Astrocyte of the hippocampus (primary cell): ENCODE measurements around the gene AEN.

Experiments
- DNase-seq: peaks from one replicate; pipeline ENCODE4 v3.0.0; 2011; ENCODE audit warnings: low read depth, low spot score

AEN gene

DNA sequence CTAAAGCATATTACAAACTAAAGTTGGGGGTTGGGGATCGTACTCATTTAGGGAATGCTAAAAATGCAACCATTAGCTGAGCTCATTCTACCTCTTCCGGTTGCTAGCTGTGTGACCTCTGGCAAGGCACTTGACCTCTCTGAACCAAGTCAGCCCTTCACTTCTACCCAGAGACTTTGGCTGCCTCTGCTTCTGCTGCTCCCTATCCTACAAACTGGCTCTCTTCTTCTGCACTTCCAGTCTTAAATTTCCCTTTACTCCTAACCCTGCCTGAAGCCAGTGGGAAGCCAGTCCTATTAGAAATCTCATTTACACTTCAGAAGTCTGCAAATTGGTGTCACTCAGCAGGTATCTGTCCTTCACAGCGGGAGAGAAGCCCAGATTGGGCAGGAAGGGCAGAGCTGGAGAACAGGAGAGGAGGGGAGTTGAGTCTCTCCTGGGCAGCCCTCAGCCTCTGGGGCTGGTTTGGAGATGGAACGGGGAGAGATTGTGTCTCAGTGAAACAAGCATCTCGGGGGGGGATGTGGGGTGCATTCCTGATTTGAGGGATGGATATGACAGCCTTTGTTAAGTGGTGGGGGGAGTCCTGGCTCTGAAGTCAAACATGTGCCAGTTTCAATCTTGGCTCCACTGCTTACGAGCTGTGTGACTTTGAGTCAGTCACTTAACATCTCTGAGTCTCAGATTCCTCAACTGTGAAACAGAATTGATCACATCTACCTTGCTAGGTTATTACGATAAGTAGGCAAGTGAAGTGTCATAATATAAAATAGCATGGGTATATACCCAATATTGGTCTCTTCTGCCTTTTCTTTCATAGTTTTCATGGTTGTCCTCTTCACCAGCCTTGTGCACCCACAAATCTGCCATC, 7.8 kb upstream of the AEN start:
- no peak for DNase-seq

DNA sequence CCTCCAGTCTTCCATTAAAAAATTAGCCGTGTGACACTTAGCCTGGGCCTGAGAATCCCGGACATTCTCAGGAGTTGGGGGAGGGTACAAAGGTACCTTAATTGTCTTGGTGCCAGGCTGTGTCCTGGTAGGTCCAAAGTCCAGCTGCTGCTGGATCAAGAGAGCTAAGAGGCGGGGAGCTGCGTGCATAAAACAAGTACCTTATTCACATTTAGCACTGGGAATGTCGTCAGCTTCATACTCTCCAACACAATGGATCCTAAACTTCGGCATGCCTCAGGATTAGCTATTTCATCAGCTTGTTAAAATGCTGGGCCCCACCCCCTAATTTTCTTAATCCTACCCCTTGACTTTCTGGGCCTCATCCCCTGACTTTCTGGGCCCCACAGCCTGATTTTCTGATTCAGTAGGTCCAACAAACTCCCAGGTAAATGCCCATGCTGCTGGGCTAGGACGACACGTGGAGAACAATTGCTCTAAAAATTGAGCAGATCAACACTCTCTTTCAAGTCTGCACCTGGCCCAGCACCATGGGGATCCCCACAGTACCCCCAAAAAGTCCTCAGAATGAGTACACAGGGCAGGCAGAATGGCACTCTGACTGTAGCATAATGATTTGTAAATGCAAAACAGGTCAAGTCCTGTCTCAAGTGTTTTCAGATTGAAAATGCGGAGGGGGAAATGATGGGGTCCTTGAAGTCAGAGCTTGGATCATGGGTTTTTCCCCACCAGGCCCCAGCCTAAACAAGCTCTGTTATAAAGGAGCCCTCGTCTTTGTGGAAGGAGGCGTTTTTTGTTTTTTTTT, 5.6 kb upstream of the AEN start:
- DNase-seq: no peak

DNA sequence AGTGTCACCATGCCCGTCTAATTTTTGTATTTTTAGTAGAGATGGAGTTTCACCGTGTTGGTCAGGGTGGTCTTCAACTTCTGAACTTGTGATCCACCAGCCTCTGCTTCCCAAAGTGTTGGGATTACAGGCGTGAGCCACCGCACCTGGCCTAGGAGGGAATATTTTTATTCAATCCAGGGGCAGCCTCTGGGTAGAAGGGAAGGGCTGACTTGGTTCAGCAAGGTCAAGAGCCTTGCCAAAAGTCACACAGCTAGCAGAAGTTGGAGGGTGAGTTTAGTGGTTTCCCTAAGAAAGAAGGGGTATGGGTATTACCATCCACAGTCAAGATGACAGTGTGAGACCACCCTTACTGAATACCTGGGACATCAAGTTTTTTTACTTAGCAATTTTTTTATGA, 4.9 kb upstream of the AEN start:
- DNase-seq: no peak

GRCh38 chr15:88617031-88617722, 4.0 kb upstream of the AEN start:
- DNase-seq: no peak

- DNase-seq: no peak
These were observed 3.4 kb upstream of the AEN start for GRCh38 chr15:88617790-88618189.

DNA sequence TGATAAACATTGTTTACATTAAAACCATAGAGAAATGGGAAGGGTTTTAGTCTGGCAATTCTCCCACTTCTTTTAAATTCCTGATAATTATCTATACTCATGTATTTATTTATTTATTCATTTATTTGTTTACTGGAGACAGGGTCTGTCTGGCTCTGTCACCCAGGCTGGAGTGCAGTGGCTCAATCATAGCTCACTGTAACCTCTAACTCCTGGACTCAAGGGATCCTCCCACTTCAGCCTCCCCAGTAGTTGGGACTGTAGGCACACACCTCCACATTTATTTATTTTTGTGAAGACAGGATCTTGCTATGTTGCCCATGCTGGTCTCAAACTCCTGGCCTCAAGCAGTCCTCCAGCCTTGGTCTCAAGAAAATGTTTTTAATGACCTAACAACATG, 2.5 kb upstream of the AEN start:
- no peak for DNase-seq

- DNase-seq: no peak
These were observed 1.3 kb upstream of the AEN start for GRCh38 chr15:88619796-88620195.

DNA sequence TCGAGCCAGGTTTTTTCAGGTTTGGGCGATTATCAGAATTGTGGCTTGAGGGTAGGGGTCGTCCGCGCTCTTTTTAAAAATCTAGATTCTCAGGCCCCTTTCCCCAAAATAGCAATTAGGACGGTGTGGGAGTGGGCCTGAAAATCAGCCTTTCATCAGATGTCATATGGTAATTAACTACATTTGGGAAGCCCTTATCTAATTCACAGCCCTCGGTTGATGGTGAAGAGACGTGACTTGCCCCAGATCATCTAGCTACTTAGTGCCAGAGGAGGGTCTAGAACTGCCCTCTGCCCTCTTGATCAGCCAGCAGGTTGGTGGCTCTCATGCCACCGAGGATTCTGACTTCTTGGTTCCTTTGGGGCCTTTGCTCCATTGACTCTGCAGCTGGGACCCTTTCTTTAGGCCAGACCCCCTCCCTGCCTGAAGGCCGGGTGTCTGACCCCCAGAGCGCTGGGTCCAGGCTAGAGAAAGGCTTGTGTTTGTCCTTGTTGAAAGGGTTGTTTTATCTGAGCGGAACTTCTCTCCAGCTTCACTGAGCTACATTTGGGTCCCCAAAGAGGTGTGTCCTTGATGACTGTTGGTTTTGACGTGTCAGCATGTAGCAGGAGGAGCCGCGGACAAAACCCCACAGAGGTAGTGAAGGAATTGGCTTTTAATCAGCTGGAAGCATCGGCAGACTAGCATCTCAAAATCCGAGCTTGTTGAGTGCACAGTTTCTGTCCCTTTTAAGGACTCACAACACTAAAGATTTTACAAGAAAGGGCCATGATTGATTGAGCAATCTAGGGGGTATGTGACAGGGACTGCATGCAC, 857 bp downstream of the AEN start:
- DNase-seq: peak; percentile 63

DNA sequence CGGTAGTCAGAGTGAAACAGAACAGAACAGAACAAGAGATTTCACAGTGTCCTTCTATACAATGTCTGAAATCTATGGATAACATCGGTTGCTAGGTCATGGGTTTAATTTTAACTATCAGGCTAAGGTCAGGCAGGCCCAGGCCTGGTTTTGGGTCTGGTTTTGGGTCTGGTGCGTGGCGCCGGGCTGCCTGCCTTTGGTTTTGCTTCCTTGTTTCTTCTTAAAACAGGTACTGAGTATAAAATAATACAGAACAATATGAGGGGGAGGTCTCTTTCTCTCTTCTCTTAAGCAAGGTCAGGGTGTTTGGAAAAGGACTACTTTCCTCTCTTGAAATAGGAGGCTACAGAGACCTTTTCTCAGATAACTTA, 1.4 kb downstream of the AEN start:
- DNase-seq: no peak

- DNase-seq: peak; percentile 63
These were observed 1.9 kb downstream of the AEN start for GRCh38 chr15:88623061-88623460.

GRCh38 chr15:88623632-88624031, 2.5 kb downstream of the AEN start:
- DNase-seq: no peak

DNA sequence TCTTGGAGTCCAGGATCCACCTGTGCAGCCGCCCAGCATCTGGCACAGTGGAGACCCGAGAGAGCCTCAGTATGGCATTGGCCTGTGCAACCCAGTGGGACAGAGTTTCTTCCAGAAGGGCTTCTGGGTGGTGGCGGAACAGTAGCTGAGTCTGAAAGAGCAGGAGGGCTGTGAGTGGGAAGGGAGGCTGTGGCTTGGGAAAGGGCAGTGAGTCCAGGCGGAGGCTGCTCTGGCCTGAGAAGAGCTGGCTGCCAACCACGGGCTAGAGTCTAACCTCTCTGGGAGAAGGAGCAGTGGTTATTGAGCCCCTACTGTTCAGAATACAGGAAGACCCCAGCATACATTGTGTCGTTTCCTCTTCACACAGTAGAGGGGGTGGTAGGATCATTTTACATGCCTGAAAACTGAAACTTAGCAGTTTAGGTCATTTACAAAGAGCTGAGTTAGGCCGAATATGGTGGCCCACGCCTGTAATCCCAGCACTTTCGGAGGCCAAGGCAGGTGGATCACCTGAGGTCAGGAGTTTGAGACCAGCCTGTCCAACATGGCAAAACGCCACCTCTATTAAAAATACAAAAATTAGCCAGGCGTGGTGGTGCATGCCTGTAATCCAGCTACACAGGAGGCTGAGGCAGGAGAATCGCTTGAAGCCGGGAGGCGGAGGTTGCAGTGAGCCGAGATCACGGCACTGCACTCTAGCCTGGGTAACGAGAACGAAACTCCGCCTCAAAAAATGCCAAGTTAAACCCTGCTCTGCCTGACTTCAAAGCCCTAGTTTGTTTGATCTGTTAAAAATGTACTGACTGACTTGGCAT, 3.2 kb downstream of the AEN start:
- peak; percentile 57 for DNase-seq

GRCh38 chr15:88624971-88625490, 3.9 kb downstream of the AEN start:
- DNase-seq: no peak

- DNase-seq: no peak
These were observed 5.0 kb downstream of the AEN start for GRCh38 chr15:88625943-88626741.

DNA sequence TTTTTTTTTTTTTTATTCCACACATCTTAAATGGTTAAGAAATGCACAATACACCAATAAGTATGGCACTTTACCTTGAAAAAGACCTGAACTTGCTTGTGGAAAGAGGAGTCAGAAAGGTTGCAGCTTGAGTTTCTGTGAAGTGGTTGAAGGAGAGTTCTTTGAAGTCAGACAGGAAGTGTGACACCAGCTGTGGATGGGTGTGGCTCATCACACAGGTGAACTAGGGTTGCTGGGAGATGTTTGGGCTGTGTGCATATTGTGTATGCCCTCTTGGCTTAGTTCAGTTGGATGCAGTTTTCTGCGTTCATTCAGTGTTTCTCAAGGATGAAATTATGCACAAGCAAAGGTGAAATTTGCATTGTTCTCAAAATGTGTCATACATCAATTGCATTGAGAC, 6.3 kb downstream of the AEN start:
- DNase-seq: no peak

DNA sequence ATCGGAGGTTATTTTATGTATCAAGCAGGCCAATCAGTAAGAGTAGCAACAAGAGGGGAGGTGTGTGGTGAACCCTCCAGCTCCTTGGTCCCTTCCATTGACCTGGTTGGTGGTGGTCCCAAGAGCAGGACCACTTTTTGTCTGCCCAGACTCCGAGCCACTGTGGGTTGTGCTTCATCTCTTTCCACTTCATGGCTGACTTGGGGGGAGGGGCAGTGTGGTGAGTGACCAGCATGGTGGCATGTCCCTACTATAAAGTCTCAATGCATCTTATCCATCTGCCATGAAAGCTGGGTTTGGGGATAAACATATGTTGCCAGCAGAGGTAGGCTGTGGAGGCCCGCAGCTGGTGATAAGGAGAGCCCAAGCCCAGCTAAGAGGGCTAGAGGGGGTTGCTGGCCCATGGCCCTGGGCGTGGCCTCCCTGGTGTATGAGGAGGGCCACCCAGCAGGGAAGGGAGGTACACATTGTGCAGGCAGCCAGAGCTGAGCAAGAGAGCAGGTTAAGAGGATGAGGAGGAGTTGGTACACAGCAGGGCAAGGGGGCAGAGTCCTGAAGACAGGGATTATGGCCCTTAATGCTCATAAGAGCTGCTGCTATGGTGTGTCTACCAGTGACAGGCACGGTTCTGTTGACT, 7.0 kb downstream of the AEN start:
- DNase-seq: no peak

- DNase-seq: no peak
These were observed 7.9 kb downstream of the AEN start for GRCh38 chr15:88629071-88629470.

DNA sequence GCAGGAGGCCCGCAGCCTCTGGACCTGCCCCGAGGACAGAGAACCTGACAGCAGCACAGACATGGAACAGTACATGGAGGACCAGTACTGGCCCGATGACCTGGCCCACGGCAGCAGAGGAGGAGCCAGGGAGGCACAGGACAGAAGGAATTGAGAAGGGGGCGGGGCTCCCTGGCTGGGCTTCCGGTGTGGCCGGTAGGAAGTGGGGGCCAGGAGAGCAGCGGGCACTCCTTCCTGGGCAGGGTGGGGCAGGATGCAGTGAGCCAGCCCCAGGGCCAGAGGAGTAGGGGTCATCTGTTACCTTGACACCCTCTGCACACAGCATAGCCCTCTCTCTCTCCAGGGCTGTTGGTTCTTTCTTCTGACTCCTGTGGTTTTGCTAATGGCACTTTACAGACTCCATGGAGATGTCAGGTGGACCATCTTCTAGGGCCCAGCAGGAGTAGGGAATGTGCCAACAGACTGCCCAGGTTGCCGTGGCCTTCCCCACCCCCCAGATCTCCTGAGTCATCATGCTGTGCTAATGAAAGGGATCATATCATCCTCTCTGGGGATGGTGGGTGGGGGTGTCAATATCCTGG, 9.1 kb downstream of the AEN start:
- DNase-seq: no peak
